ENCODE measurements around the gene OPA1. TPM values are rescaled to one million over a fixed set of nuclear protein-coding genes. Genes with fewer than 3 reads are reported as not detected.

OPA1 gene
- total RNA-seq, 2 donors from 2014 or later: 54.8 to 65.3 TPM

DNA sequence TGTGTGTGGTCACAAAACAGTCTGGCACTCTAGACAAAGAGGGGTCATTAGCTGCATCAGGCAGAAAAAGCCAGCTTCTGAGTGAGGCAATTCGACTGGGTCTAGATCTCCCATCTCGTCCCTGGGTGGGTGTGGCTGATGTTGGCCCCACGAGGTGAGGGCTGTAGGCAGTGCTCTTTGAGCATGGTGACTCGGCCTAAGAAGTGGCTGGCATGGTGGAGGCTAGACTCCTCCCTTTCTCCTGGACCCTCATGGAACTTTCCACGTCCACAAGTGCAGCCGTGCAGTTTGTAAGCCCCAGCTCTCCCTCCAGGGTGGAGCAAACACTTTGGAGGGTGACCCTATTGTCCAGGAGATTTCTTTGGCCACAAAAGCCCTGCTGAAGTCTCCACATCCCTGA is 134.1 kb downstream of the OPA1 start:
- intact Hi-C loops (cut with DNase I): no loop called here

DNA sequence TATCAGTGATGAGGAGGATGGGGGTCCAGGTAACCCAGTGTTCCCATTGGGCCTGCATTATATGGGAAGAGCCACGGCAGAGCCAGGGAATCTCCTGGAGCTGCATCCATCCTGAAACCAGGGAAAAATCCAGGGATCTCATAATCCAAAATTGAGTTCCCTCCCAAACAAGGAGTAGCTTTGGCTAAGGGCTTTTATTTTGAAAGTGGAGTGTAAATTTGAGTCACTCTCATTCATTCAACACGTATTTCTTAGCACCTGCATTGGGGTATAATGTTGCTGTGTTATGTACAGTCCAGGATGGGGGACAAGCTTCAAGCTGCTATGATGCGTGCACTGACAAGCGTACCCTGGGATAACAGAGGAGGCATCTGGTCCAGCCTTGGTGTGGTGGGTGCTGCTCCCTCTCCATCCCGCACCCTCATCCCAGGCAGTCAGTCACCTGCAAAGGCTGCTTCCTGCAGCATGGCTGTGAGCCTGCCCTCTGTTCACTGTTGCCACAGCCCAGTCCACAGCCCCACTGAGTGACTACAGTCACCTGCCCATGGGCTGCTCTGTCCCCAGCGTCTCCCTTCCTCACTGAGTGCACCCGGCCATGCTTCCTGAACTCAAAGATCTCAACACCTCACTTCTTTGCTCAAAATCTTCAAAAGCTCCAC is 135.6 kb downstream of the OPA1 start:
- intact Hi-C loops (cut with DNase I): no loop called here
- no peak for DNase-seq (ENCODE audit: low spot score)

More for the DNA sequence above, 134.1 kb downstream of the OPA1 start:
- no peak for DNase-seq (ENCODE audit: low spot score)

DNA sequence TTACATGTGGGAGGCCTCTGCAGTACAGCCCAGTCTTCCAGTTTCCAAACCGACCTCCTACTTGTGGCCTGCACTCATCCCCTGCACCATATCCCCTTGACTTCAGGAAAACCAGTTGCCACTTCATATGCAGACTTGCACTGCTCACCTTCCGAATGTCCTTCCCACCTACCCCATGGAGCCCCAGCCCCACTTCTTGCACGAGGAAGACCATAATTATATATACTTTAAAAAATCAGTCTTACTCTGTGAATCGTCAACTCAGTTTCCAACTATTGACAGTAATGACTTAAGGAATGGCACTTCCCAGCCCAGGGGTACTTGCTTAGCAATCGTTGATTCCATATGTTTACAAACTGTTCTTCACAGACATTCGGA is 136.1 kb downstream of the OPA1 start:
- DNase-seq (ENCODE audit: low spot score): no peak
- intact Hi-C loops (cut with DNase I): no loop called here

GRCh38 chr3:193729601-193730000 is 136.6 kb downstream of the OPA1 start:
- no peak for DNase-seq (ENCODE audit: low spot score)
- intact Hi-C loops (cut with DNase I): no loop called here

DNA sequence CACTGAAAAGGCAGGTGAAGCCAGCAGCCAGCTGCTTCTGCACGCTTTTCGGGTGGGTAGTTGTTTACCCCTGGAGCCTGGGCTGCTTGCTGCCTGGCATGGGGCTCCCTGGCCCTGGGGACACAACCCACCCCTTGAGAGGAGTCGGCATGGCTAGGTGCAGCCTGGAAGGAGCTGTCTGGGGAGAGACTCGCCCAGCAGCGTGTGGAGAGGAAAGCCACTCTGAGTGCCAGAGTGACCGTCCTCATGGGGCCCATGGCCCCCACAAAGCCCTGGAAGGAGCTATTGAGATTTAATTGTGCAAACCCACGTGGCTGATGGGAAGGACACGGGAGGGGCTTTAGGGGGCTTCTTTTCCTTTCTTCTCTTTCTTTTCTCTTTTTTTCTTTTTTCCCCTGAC is 137.5 kb downstream of the OPA1 start:
- intact Hi-C loops (cut with DNase I): no loop called here
- no peak for DNase-seq (ENCODE audit: low spot score)

- intact Hi-C loops (cut with DNase I): no loop called here
- DNase-seq (ENCODE audit: low spot score): no peak
Observed at GRCh38 chr3:193730976-193731375, 138.0 kb downstream of the OPA1 start.

- DNase-seq (ENCODE audit: low spot score): no peak
- intact Hi-C loops (cut with DNase I): no loop called here
Observed at GRCh38 chr3:193731656-193732055, 138.6 kb downstream of the OPA1 start.

DNA sequence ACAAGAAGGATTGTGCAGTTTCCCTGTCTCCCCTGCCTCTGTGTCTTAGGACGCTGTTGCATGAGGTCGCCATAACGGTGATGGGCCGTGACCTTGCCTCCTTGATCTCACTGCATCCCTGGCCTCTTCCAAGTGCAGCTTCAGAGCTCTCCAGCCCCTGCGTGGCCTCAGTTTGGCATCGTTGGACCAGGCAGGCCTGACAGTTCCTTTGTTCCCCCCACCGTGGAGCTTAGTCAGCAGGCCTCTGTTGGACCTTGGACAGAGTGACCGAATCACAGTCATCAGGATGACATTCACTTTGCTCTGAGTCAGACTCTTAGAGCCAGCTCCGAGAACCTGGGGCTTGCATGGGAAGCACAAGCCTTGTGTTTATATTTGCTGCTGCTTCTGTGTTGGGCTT is 139.4 kb downstream of the OPA1 start:
- DNase-seq (ENCODE audit: low spot score): no peak
- intact Hi-C loops (cut with DNase I): no loop called here

- DNase-seq (ENCODE audit: low spot score): no peak
Observed at GRCh38 chr3:193732827-193733226, 139.8 kb downstream of the OPA1 start.

DNA sequence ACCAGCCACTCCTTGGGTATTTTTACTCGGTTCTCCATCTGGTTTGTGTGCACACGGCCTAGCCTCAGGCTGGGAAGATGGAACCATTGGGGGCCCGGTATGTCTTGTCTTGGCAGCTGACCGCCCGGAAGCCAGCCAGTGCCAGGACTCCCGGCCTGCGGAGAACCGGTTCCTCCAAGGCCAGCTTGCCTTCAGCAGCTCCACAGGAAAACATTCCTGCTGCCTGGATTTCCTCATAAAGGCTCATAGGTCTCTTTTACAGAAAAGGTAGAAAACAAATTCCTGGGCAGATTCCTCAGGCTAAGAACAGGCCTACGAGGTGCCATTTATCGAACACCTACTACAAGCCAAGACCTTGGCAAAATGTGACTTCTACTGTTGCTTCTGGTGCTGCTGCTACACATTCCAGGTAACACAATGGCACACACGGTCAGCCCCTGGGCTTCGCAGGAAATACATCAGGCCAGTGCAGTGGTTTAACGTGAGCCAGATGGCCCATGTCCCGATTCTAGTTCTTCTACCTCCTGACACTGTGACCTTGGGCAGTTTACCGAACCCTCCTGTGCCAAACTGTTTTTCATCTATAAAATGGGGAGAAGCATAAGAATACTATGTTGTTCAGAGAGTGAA is 141.8 kb downstream of the OPA1 start:
- no peak for DNase-seq (ENCODE audit: low spot score)
- intact Hi-C loops (cut with DNase I): no loop called here

More at GRCh38 chr3:193732827-193733226, 139.8 kb downstream of the OPA1 start:
- intact Hi-C loops (cut with DNase I): no loop called here

DNA sequence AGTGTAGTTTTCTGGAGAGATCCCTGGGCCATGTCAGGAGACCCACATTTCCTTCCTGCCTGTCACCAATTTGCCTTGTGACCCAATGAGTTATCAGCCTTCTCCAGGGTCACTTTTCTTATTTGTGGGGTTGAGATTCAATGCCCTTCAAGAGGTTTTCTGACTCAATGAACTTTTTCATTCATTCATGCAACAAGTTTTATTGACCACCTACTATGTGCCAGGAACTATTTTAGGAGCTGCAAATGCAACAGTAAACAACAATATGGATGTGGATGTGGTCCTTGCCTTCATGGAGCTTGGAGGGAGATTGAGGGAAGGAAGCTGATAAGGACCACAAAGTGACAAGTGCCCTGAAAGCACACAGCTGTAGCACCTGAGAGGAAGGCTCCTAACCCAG is 142.8 kb downstream of the OPA1 start:
- no peak for DNase-seq (ENCODE audit: low spot score)
- intact Hi-C loops (cut with DNase I): no loop called here

GRCh38 chr3:193736616-193737015 is 143.6 kb downstream of the OPA1 start:
- DNase-seq (ENCODE audit: low spot score): no peak
- intact Hi-C loops (cut with DNase I): no loop called here

DNA sequence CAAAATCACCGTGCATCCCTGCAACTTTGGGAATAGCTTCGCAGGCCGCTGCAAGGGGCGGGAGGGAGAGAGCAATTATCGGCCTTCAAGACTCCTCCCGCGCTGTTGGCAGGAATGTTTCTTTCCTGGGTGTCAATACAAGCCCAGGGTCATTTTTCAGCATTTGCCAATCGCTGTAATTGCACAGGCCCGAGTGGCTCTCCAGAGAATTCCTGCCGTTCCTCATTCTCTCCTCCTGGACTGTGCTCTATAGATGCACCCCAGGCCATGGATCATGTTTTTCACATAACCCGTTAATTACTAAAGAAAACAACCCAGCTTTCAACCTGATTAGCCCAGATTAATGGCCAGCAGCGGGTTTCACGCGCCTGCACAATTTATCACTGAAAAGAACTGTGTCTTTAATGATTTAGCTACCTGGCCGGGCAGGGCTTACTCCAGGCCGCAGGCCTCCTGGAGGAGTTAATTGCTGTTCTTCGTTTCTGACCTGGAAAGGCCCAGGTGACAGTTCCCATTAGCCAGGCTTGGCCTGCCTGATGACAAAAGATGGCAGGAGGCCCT is 144.3 kb downstream of the OPA1 start:
- no peak for DNase-seq (ENCODE audit: low spot score)
- intact Hi-C loops (cut with DNase I): no loop called here

- DNase-seq (ENCODE audit: low spot score): no peak
- intact Hi-C loops (cut with DNase I): no loop called here
Observed at GRCh38 chr3:193742628-193743027, 149.6 kb downstream of the OPA1 start.

- no peak for DNase-seq (ENCODE audit: low spot score)
- intact Hi-C loops (cut with DNase I): no loop called here
Observed at GRCh38 chr3:193743702-193744047, 150.7 kb downstream of the OPA1 start.

DNA sequence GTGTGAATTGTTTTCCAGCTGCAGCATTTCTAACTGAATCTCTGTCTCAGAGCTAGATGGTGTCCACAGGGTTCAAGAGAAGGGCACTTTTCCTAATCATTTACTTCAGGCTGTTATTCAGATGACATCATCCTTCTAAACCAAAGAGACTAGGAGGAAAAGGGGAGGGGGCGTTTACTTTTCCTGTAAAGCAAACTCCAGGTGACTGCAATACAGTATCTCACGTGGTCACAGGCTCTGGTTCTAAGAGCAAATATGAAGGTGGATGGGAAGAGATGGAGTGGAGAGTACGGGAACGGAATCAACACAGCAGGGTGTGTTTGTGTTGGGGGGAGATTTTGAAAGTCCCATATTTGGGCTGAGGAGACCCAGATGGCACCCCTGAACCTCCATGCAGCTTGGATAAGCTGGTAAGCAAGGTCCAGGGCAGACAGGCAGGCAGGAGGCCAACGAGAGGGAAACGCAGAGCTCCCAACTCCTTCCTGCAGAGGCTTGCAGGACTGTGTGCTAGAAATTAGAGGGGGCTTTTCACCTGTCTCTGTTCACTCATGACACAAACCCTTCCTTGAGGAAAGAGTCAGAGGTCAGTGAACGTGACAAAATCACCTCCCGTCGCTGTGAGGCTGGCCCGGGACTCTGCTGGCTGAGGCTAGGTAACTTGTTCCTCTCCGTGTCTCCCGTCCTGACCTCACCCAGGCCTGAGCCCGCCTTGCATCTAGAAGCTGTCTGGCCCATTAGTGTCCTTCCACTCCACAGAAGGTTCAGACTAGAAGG is 151.2 kb downstream of the OPA1 start:
- intact Hi-C loops (cut with DNase I): no loop called here
- DNase-seq (ENCODE audit: low spot score): no peak

DNA sequence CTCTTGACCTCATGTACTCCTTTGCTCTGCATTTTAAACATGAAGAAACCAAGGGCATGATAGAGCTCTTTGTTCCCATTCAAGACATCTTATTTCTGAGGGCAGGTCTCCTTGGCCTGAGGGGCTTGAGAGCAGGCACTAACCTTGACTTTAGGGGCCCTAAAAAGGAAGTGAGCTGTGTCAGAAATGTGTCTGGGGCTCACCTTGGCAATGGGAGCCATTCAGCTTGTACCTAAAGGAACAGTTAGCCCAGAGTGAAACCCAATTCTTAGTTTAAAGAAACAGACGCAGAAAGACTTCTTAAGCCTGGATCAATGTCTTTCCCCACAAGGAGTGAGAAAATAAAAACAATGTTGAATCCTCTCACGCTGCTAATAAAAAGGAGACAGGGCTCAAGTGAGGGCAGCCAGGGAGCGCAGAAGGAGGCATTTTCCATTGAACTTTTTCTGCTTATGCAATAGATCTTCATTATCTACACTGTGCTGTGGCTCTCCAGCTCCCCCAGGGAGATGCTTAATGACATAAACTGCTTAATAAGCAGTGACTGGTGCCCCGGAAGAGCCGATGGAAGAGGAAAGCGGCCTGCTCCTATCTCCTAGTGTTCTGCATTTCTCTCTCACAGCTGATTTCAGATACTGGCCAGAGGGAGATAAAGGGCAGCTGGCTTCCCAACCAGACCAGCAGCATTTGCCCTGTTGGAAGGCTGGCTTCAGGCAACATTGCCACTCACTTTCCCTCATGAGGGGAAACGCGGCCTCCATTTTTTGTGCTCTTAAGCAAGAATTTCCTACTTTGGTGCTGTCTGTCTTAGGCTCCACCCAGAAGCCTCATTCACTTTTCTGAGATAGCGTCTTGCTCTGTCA is 152.0 kb downstream of the OPA1 start:
- DNase-seq (ENCODE audit: low spot score): no peak

GRCh38 chr3:193746832-193747231 is 153.8 kb downstream of the OPA1 start:
- no peak for DNase-seq (ENCODE audit: low spot score)
- intact Hi-C loops (cut with DNase I): no loop called here

More for the DNA sequence above, 152.0 kb downstream of the OPA1 start:
- intact Hi-C loops (cut with DNase I): no loop called here
